ENCODE measurements around the gene XRCC4.

Gene XRCC4

GRCh38 chr5:83340511-83340918 lies 263.2 kb downstream of the XRCC4 start:
- TF ChIP-seq ELF4 (IDR thresholded peaks at IDR 0.05) (no peak), FOXK2 (IDR thresholded peaks at IDR 0.05) (no peak), BHLHE40 (IDR thresholded peaks at IDR 0.05; ENCODE audit: borderline replicate concordance) (no peak), LEF1 (IDR thresholded peaks at IDR 0.05; ENCODE audit: borderline replicate concordance) (no peak), FOXM1 (IDR thresholded peaks at IDR 0.05; ENCODE audit: borderline replicate concordance) (no peak), CTBP1 (IDR thresholded peaks at IDR 0.05; ENCODE audit: borderline replicate concordance) (no peak), TARDBP (IDR thresholded peaks at IDR 0.05) (no peak), ARNT (IDR thresholded peaks at IDR 0.05) (no peak)
- TF ChIP-seq, protein P1, sequence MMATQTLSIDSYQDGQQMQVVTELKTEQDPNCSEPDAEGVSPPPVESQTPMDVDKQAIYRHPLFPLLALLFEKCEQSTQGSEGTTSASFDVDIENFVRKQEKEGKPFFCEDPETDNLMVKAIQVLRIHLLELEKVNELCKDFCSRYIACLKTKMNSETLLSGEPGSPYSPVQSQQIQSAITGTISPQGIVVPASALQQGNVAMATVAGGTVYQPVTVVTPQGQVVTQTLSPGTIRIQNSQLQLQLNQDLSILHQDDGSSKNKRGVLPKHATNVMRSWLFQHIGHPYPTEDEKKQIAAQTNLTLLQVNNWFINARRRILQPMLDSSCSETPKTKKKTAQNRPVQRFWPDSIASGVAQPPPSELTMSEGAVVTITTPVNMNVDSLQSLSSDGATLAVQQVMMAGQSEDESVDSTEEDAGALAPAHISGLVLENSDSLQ (IDR thresholded peaks at IDR 0.05) = no peak
- CTCF ChIA-PET = no interaction called here
- no peak for DNase-seq (ENCODE audit: extremely low spot score)
- POLR2A ChIA-PET = no interaction called here

GRCh38 chr5:83341815-83342334 lies 264.5 kb downstream of the XRCC4 start:
- ChIA-PET CTCF (no interaction called here), POLR2A (no interaction called here)
- no peak for TF ChIP-seq ARNT (IDR thresholded peaks at IDR 0.05)
- no peak for TF ChIP-seq L3MBTL2 (conservative IDR thresholded peaks at IDR 0.05)
- no peak for TF ChIP-seq NFRKB (IDR thresholded peaks at IDR 0.05)
- TF ChIP-seq TARDBP (IDR thresholded peaks at IDR 0.05) = no peak
- TF ChIP-seq FOXM1 (IDR thresholded peaks at IDR 0.05; ENCODE audit: borderline replicate concordance) = no peak
- no peak for TF ChIP-seq ELF4 (IDR thresholded peaks at IDR 0.05)
- no peak for TF ChIP-seq HDGF (IDR thresholded peaks at IDR 0.05; ENCODE audit: borderline replicate concordance)
- no peak for TF ChIP-seq FOXK2 (IDR thresholded peaks at IDR 0.05)
- TF ChIP-seq, protein P1 (IDR thresholded peaks at IDR 0.05) = no peak
- TF ChIP-seq CTBP1 (IDR thresholded peaks at IDR 0.05; ENCODE audit: borderline replicate concordance) = no peak
- no peak for TF ChIP-seq SP1 (IDR thresholded peaks at IDR 0.05)
- no peak for TF ChIP-seq LEF1 (IDR thresholded peaks at IDR 0.05; ENCODE audit: borderline replicate concordance)
- no peak for TF ChIP-seq BHLHE40 (IDR thresholded peaks at IDR 0.05; ENCODE audit: borderline replicate concordance)
- no peak for TF ChIP-seq ZNF384 (IDR thresholded peaks at IDR 0.05)
- DNase-seq (ENCODE audit: extremely low spot score) = no peak

DNA sequence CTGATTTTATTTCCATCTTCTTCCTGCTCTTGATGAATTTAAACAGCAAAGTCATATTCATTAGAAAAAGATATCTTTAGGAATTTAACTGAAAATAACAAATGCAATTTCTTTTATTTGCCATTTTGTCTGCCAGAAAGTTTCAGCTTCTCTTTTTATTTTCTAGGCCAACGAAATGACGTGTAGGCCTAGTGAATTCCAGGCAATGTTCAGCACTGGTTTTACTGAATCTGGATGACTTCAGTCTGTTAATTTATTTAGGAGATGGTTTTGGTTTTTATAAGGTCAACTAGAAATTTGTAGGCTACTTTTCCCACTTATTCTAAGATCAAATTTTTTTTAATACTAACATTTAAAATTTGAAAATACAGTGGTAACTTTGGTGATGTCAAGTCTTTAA lies 265.1 kb downstream of the XRCC4 start:
- TF ChIP-seq BHLHE40 (IDR thresholded peaks at IDR 0.05; ENCODE audit: borderline replicate concordance) (no peak), LEF1 (IDR thresholded peaks at IDR 0.05; ENCODE audit: borderline replicate concordance) (no peak), SUZ12 (IDR thresholded peaks at IDR 0.05) (no peak), SP1 (IDR thresholded peaks at IDR 0.05) (no peak), NFRKB (IDR thresholded peaks at IDR 0.05) (no peak), CTBP1 (IDR thresholded peaks at IDR 0.05; ENCODE audit: borderline replicate concordance) (no peak), ELF4 (IDR thresholded peaks at IDR 0.05) (no peak), L3MBTL2 (conservative IDR thresholded peaks at IDR 0.05) (no peak), TARDBP (IDR thresholded peaks at IDR 0.05) (no peak), FOXK2 (IDR thresholded peaks at IDR 0.05) (no peak), FOXM1 (IDR thresholded peaks at IDR 0.05; ENCODE audit: borderline replicate concordance) (no peak), HDGF (IDR thresholded peaks at IDR 0.05; ENCODE audit: borderline replicate concordance) (no peak), ZNF384 (IDR thresholded peaks at IDR 0.05) (no peak), ARNT (IDR thresholded peaks at IDR 0.05) (no peak), FOXA1 (IDR thresholded peaks at IDR 0.05) (no peak)
- TF ChIP-seq, protein P1 (IDR thresholded peaks at IDR 0.05) = no peak
- POLR2A ChIA-PET = no interaction called here
- CTCF ChIA-PET = no interaction called here
- DNase-seq (ENCODE audit: extremely low spot score) = no peak

- ChIA-PET POLR2A (no interaction called here), CTCF (interaction anchor here (0.6 kb wide), 1 partner anchor 11 kb away, joined by 3 read pairs; no protein-coding TSS in a partner anchor)
- TF ChIP-seq SUZ12 (IDR thresholded peaks at IDR 0.05) (no peak), ARNT (IDR thresholded peaks at IDR 0.05) (no peak), SP1 (IDR thresholded peaks at IDR 0.05) (no peak), LEF1 (IDR thresholded peaks at IDR 0.05; ENCODE audit: borderline replicate concordance) (no peak), ELF4 (IDR thresholded peaks at IDR 0.05) (no peak), NFRKB (IDR thresholded peaks at IDR 0.05) (no peak), TARDBP (IDR thresholded peaks at IDR 0.05) (no peak), HDGF (IDR thresholded peaks at IDR 0.05; ENCODE audit: borderline replicate concordance) (no peak), FOXA1 (IDR thresholded peaks at IDR 0.05) (no peak), FOXK2 (IDR thresholded peaks at IDR 0.05) (no peak), BHLHE40 (IDR thresholded peaks at IDR 0.05; ENCODE audit: borderline replicate concordance) (no peak)
- TF ChIP-seq, protein P1 (IDR thresholded peaks at IDR 0.05) = no peak; the same call in 1 of the 2 replicates
- no peak for DNase-seq (ENCODE audit: extremely low spot score)
Observed at GRCh38 chr5:83343299-83343698, 266.0 kb downstream of the XRCC4 start.

- TF ChIP-seq, protein P1 (IDR thresholded peaks at IDR 0.05) = no peak
- no peak for TF ChIP-seq NFRKB (IDR thresholded peaks at IDR 0.05)
- no peak for TF ChIP-seq FOXM1 (IDR thresholded peaks at IDR 0.05; ENCODE audit: borderline replicate concordance)
- no peak for TF ChIP-seq LEF1 (IDR thresholded peaks at IDR 0.05; ENCODE audit: borderline replicate concordance)
- no peak for TF ChIP-seq SP1 (IDR thresholded peaks at IDR 0.05)
- TF ChIP-seq HDGF (IDR thresholded peaks at IDR 0.05; ENCODE audit: borderline replicate concordance) = no peak
- no peak for TF ChIP-seq ELF4 (IDR thresholded peaks at IDR 0.05)
- no peak for TF ChIP-seq ARNT (IDR thresholded peaks at IDR 0.05)
- TF ChIP-seq SUZ12 (IDR thresholded peaks at IDR 0.05) = no peak
- TF ChIP-seq CTBP1 (IDR thresholded peaks at IDR 0.05; ENCODE audit: borderline replicate concordance) = no peak
- no peak for TF ChIP-seq L3MBTL2 (conservative IDR thresholded peaks at IDR 0.05)
- no peak for TF ChIP-seq FOXA1 (IDR thresholded peaks at IDR 0.05)
- TF ChIP-seq FOXK2 (IDR thresholded peaks at IDR 0.05) = no peak
- no peak for TF ChIP-seq TARDBP (IDR thresholded peaks at IDR 0.05)
- TF ChIP-seq BHLHE40 (IDR thresholded peaks at IDR 0.05; ENCODE audit: borderline replicate concordance) = no peak
- no peak for TF ChIP-seq ZNF384 (IDR thresholded peaks at IDR 0.05)
- DNase-seq (ENCODE audit: extremely low spot score) = no peak
- ChIA-PET POLR2A (no interaction called here), CTCF (no interaction called here)
Observed at GRCh38 chr5:83345423-83345822, 268.1 kb downstream of the XRCC4 start.
